NCI-H1105 (cell line): ENCODE measurements around the gene IL22RA2.
"Not testable (repeated sequence)": the region's sequence is repeated elsewhere in the genome, so short reads cannot be mapped to it uniquely, and the experiment has no call there.

Source experiments
- DNase-seq: peaks from one replicate; lab custom pipeline; 2025; lab: John Stamatoyannopoulos, UW

The IL22RA2 gene

GRCh38 chr6:137123078-137123477, 50.4 kb downstream of the IL22RA2 start:
- no peak for DNase-seq

- DNase-seq: no peak
Measured at GRCh38 chr6:137122612-137123011, 50.8 kb downstream of the IL22RA2 start.

GRCh38 chr6:137121401-137121997, 51.9 kb downstream of the IL22RA2 start:
- DNase-seq: no peak

GRCh38 chr6:137120748-137121147, 52.7 kb downstream of the IL22RA2 start:
- no peak for DNase-seq

- DNase-seq: no peak
Measured at GRCh38 chr6:137119196-137120104, 54.0 kb downstream of the IL22RA2 start.

- no peak for DNase-seq
Measured at GRCh38 chr6:137117581-137117980, 55.9 kb downstream of the IL22RA2 start.

GRCh38 chr6:137116807-137117206, 56.6 kb downstream of the IL22RA2 start:
- DNase-seq: no peak

- peak; percentile 11 for DNase-seq
Measured at GRCh38 chr6:137115658-137116057, 57.8 kb downstream of the IL22RA2 start.

GRCh38 chr6:137112067-137112355, 61.4 kb downstream of the IL22RA2 start:
- no peak for DNase-seq

GRCh38 chr6:137111296-137112066, 62.0 kb downstream of the IL22RA2 start:
- DNase-seq: no peak

GRCh38 chr6:137107767-137108105, 65.7 kb downstream of the IL22RA2 start:
- no peak for DNase-seq

- not testable (repeated sequence) for DNase-seq
Measured at GRCh38 chr6:137107047-137107766, 66.2 kb downstream of the IL22RA2 start.

- no peak for DNase-seq
Measured at GRCh38 chr6:137106183-137106582, 67.3 kb downstream of the IL22RA2 start.

GRCh38 chr6:137105375-137105774, 68.1 kb downstream of the IL22RA2 start:
- DNase-seq: no peak

- no peak for DNase-seq
Measured at GRCh38 chr6:137104926-137105325, 68.5 kb downstream of the IL22RA2 start.

GRCh38 chr6:137102851-137103492, 70.5 kb downstream of the IL22RA2 start:
- DNase-seq: no peak

- no peak for DNase-seq
Measured at GRCh38 chr6:137102050-137102848, 71.2 kb downstream of the IL22RA2 start.

- no peak for DNase-seq
Measured at GRCh38 chr6:137099689-137100403, 73.6 kb downstream of the IL22RA2 start.

- DNase-seq: no peak
Measured at GRCh38 chr6:137097526-137097925, 75.9 kb downstream of the IL22RA2 start.

GRCh38 chr6:137097057-137097456, 76.4 kb downstream of the IL22RA2 start:
- DNase-seq: no peak
